Measurements from ENCODE around the gene ERAP2.

The ERAP2 gene

DNA sequence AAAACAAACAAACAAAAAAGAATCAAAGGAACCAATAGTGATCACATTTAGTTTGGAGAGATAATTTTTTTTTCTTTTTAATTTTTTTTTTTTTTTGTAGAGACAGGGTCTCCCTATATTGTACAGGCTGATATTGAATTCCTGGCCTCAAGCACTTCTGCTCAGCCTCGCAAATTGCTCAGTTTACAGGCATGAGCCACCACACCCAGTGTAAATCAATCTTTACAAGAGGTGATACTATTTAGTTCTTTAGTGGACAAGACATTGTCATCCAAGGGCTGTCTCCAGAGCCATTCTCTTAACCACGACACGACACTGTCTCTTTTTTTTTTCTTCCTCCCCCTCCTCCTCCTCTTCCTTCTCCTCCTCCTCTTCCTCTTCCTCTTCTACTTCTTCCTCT is 29.6 kb downstream of the ERAP2 start:
- Histone ChIP-seq H3K36me3 (peaks cover 0 to 16% (median 3%) of the 10 kb centered on the region in 3 donors), H3K9me3 (no peaks in the 10 kb centered on the region), H3K4me1 (peaks cover 0 to 11% (median 0%) of the 10 kb centered on the region in 4 donors), H3K4me3 (no peak overlapping the region), H3K27me3 (no peaks in the 10 kb centered on the region), H3K27ac (no peak overlapping the region)
- intact Hi-C loops (cut with DNase I; ENCODE audit: low total_unique reads), result no loop called here
- TF ChIP-seq, protein P1, sequence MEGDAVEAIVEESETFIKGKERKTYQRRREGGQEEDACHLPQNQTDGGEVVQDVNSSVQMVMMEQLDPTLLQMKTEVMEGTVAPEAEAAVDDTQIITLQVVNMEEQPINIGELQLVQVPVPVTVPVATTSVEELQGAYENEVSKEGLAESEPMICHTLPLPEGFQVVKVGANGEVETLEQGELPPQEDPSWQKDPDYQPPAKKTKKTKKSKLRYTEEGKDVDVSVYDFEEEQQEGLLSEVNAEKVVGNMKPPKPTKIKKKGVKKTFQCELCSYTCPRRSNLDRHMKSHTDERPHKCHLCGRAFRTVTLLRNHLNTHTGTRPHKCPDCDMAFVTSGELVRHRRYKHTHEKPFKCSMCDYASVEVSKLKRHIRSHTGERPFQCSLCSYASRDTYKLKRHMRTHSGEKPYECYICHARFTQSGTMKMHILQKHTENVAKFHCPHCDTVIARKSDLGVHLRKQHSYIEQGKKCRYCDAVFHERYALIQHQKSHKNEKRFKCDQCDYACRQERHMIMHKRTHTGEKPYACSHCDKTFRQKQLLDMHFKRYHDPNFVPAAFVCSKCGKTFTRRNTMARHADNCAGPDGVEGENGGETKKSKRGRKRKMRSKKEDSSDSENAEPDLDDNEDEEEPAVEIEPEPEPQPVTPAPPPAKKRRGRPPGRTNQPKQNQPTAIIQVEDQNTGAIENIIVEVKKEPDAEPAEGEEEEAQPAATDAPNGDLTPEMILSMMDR (IDR thresholded peaks at IDR 0.05), result no peak
- DNase-seq, result no peak

DNA sequence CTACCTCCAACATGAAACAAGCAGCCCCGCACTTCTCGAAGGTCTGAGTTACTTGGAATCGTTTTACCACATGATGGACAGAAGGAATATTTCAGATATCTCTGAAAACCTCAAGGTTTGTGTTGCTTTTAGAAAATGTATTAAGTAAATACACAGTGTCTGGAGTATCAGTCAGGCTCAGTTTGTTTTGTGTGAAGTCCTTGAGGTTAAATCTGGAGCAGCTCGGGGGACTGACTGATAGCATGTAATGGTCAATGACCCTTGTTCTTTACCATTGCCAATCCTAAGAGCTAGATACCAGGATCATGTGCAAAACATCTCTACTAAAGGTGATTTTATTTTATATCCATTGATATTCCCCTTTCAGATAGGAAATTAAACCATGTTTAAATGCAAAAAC is 32.7 kb downstream of the ERAP2 start:
- Histone ChIP-seq H3K27me3 (no peaks in the 10 kb centered on the region), H3K27ac (no peak overlapping the region), H3K4me3 (no peak overlapping the region), H3K36me3 (peaks cover 0 to 10% (median 9%) of the 10 kb centered on the region in 3 donors), H3K4me1 (peaks cover 0 to 6% (median 0%) of the 10 kb centered on the region in 4 donors), H3K9me3 (no peaks in the 10 kb centered on the region)
- TF ChIP-seq, protein P1 (IDR thresholded peaks at IDR 0.05), result no peak
- intact Hi-C loops (cut with DNase I; ENCODE audit: low total_unique reads), result no loop called here
- no peak for DNase-seq

DNA sequence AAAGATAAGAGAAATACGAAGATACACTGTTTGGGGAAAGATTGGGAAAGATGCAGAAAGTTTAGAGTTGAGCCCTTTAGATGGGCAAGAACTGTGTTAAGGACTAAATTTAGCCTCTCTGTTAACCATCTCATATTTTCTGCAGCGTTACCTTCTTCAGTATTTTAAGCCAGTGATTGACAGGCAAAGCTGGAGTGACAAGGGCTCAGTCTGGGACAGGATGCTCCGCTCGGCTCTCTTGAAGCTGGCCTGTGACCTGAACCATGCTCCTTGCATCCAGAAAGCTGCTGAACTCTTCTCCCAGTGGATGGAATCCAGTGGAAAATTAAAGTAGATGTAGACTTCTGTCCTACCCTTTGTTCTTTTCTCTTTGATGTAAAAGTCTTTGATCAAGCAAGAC is 33.1 kb downstream of the ERAP2 start:
- no peaks in the 10 kb centered on the region for H3K27me3 ChIP-seq
- TF ChIP-seq, protein P1 (IDR thresholded peaks at IDR 0.05), result no peak
- DNase-seq, result no peak
- H3K4me1 ChIP-seq, result peaks cover 0 to 1% (median 0%) of the 10 kb centered on the region in 4 donors
- no peak overlapping the region for H3K27ac ChIP-seq
- H3K4me3 ChIP-seq, result no peak overlapping the region
- no peaks in the 10 kb centered on the region for H3K9me3 ChIP-seq
- H3K36me3 ChIP-seq, result peaks cover 0 to 10% (median 9%) of the 10 kb centered on the region in 3 donors
- intact Hi-C loops (cut with DNase I; ENCODE audit: low total_unique reads), result no loop called here

DNA sequence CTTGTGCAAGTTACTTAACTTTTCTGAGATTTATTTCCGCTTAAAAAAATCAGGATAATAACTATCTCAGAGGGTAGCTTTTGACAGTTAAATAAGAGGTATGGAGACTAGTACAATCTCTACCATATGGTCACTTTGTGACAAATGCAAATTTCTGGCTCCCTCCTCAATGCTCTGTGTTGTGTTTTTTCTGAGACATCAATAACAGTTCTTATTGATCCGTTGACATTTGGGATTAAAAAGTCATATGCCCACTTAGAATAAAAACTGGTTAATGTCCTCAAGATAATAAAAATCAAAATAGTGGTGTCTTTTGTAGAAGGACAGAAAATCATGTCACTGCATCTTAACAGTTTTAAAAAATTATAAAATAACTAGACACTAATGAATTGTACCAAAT is 34.8 kb downstream of the ERAP2 start:
- Histone ChIP-seq H3K27me3 (no peaks in the 10 kb centered on the region), H3K36me3 (peaks cover 0 to 10% (median 9%) of the 10 kb centered on the region in 3 donors), H3K4me1 (no peaks in the 10 kb centered on the region), H3K27ac (no peak overlapping the region), H3K9me3 (no peaks in the 10 kb centered on the region), H3K4me3 (no peak overlapping the region)
- DNase-seq, result no peak
- TF ChIP-seq, protein P1 (IDR thresholded peaks at IDR 0.05), result no peak
- intact Hi-C loops (cut with DNase I; ENCODE audit: low total_unique reads), result no loop called here

DNA sequence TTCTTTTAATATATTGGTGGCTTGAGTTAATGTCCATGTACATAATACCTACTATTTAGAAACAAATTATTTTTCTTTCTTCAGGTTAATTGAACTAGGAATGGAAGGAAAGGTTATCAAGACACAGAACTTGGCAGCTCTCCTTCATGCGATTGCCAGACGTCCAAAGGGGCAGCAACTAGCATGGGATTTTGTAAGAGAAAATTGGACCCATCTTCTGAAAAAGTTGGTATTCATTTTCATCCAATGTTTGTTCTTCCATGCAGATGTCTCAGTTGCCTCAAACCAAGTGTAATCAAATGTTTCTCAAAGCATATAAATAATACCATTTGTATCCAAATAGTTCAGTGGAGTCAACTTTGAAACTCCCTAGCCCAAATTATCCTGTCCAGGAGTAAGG is 36.9 kb downstream of the ERAP2 start:
- peaks cover 0 to 14% (median 9%) of the 10 kb centered on the region in 3 donors for H3K36me3 ChIP-seq
- TF ChIP-seq, protein P1 (IDR thresholded peaks at IDR 0.05), result no peak
- no peak for DNase-seq
- no peaks in the 10 kb centered on the region for H3K27me3 ChIP-seq
- H3K4me3 ChIP-seq, result no peak overlapping the region
- H3K4me1 ChIP-seq, result no peaks in the 10 kb centered on the region
- intact Hi-C loops (cut with DNase I; ENCODE audit: low total_unique reads), result no loop called here
- H3K27ac ChIP-seq, result no peak overlapping the region
- H3K9me3 ChIP-seq, result no peaks in the 10 kb centered on the region

DNA sequence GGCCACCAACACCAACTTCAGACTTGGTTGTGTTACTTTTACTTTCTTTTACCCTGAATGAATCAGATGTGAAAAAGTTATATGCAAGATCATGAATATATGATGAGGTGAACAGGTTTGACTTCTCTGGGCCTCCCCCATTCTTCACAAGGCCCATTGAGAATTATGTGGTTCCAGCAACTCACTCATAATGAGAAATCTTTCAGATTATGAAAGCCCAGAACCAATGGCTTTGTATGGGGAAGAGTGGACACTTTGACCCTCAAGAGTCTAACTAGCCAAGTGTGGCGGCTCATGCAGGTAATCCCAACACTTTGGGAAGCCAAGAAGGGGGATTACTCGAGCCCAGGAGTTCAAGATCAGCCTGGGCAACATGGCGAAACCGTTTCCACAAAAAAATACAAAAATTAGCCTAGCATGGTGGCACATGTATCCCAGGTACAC is 43.5 kb downstream of the ERAP2 start:
- Histone ChIP-seq H3K4me3 (no peak overlapping the region), H3K27ac (no peak overlapping the region), H3K9me3 (no peaks in the 10 kb centered on the region), H3K27me3 (no peaks in the 10 kb centered on the region), H3K4me1 (peaks cover 0 to 8% (median 3%) of the 10 kb centered on the region in 4 donors), H3K36me3 (peaks cover 0 to 5% (median 0%) of the 10 kb centered on the region in 3 donors)
- TF ChIP-seq, protein P1 (IDR thresholded peaks at IDR 0.05), result no peak
- no peak for DNase-seq
- intact Hi-C loops (cut with DNase I; ENCODE audit: low total_unique reads), result no loop called here
